NCI-H510A (cell line): Measurements from ENCODE around the gene TASP1.

ENCODE experiments used
- DNase-seq: peaks from one replicate; lab custom pipeline; 2025; lab: John Stamatoyannopoulos, UW

Gene TASP1

DNA sequence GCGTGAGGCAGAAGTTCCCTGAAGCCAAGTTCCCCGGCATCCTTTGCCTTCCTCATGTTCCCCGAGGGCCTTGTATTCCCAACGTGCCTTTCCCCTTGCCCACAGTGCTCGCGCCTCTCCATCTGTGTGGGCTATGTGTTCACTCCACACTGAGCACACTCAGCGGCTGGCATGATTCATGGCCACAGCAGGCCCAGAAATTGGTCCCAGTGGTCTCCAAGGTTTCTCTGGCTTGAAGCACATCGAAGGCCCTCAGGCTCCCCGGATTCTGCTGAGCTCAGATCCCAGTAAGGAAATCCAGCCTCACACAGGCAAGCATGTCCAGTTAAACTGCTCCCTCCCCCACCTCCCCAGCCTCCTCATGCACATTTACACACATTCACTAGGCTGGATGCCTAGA is 294.1 kb downstream of the TASP1 start:
- no peak for DNase-seq

DNA sequence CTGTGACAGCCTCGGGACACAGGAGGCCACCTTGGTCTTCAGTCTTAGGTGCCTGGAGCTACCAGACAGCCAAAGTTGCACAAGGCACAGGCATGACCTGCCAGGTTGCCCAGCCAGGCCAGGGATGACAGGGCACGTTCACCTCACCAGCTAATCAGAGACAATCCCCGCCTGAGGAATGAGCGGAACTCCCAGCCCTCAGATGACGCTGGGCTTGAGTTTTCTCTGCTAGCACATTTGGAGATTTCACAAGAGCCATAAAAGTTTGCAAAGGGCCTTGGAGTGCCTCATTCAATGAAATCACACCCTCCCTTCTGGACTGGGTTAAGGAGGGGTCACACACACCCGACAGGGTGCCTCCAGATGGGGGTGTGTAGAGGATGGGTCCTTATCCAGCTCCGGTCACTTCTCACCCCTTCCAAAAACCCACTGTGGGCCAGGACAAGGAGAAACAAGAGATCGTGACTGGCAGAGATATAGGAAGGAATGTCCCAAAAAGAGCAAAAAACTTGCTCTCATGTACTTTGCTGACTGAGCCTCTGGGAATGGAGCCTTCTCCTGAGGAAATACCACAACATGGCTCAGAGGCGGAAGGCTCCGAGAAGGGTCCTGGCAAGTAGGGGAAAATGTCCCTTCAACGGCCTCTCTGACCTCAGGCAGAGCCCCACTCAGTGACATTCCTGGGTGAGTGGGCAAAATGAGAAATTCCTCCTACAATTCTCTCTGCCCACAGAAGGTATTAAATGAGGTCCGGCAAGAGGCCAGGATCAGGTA is 296.1 kb downstream of the TASP1 start:
- DNase-seq, result no peak

DNA sequence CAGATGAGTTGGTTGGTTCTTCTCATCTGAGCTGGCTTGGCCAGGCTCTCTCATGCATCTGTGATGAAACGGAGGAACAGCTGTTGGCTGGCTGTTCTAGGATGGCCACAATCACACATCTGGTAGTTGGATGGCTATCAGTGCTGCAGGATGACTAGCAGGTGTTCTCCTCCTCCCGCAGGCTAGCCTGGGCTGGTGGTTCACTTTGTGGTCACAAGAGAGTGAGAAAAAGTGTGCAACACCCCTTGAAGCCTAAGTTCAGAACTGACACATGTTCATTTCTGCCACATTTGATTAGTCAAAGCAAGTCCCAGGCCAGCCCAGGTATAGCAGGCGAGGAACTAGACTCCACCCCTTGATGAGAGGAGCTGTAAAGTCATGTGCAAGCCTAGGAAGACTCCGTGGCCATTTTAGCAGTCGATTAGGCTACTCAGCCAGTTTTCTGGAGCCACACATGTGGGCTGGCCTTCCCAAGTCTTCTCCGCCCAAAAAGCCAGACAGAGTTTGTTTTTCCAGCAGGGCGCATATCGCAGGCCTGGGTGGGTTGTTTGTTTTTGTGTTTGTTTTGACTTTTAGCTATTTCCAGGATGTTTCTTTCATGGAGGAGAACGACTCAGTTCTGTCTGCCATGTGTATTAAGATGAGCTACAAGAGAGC is 296.9 kb downstream of the TASP1 start:
- DNase-seq, result no peak

DNA sequence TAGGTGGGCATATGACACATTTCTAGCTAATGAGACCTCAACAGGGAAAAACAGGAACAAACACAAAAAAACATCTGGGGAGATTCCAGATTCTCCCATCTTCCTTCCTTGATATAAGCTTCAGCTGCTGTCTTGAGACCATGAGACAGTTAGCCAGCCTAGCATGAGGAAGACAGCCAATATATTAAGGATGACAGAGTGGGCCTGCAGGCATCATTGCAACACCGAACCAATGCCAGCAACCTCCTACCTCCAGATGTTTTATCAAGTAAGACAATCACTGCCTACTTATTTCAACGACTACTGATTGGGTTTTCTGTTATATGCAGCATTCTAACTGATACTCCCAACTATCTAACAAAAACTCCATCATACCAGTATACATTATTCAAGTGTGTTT is 298.6 kb downstream of the TASP1 start:
- no peak for DNase-seq
